Dermis microvascular lymphatic vessel endothelial cell (primary cell): ENCODE results near the gene GZF1. TPM values are rescaled to one million over a fixed set of nuclear protein-coding genes. Genes with fewer than 3 reads are reported as not detected.
A peak's percentile ranks its signal among the peaks of the same experiment; 100 is the strongest.

Source experiments
- DNase-seq, 2 donors: peaks; one replicate each; pipeline versions ENCODE4 v3.0.0 to v3.0.0-alpha.2; 2010; ENCODE audit warnings: low read depth in 2 of 2
- total RNA-seq: library from RNA; depleted of rRNA; stranded (reverse); fragments of >200 nt; gene quantifications from 2 replicates; pipeline ENCODE4 v1.2.1, GENCODE V29; 2014

GZF1 gene
- 14.6 and 22.5 TPM in 2 replicates for total RNA-seq

DNA sequence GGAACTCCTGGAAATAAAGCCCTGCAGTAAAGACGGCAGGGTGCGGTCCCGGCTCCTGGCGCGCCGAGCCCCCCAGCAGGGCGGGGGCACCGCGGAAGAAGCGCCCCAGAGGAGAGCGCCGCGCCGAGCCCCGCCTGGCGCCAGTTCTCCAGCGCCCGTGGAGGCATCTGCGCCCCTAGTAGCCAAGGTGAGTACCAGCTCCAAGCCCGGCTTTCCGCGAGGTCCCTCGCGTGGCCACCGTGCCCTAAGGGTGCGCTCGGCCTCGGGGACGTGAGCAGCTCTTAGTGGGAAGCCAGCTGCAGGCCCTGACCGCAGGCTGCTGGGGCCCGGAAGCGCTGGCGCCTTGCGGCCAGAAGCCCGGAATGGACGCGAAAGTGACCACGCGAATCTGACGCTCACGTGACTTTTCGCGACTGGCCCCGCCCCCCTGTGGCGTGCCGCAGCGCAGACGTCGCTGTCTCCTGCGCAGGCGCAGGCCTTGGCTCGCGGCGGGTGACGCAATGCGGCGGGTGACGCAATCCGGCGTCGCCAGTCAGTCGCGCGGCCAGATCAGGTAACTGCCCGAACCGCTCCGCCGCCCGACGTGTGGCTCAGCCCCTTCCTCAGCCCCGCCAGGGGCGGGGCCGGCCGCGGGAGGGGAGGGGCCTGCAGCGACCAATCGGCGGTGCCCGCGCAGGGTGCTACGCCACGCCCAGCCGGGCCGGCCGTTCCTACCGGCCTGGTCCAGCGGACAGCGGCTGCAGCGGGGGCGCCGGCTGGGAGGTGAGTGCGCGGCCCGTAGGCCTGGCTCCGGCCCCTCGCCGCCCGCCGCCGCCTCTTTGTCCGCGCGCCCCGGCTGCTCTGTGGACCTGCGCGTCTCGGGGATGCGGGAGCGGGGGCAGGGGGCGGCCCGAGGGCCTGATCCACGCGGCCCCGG is at the start of gene GZF1:
Gene GZF1, plus strand, starts transcription at position 707 of the 916 bp plus-strand sequence. CDS start 2,202 bp downstream, outside the sequence.
- peak; percentile 94 to 99 for DNase-seq

GRCh38 chr20:23313271-23313670 is 48.7 kb upstream of the GZF1 start:
- DNase-seq: no peak

- DNase-seq: no peak
These were observed 47.3 kb upstream of the GZF1 start for GRCh38 chr20:23314699-23315098.

- no peak for DNase-seq
These were observed 46.9 kb upstream of the GZF1 start for GRCh38 chr20:23315099-23315498.

DNA sequence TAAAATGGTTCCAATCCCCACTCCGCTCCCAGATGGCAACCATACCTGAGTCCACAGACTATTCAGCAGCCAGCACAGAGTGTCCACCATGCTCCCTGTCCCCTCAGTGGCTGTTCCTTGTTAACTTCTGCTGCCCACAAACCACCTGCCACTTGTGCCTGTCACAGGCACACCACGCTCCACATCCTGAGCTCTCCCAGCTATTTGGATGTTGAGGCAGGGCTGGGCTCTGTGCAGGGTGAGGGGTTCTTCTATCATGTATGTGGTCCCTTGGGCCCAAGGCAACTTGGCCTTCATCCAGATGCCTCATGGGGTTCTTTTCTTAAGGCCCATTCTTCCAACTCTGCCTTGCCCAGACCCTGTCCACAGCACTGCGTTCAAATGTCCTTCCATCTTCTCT is 45.4 kb upstream of the GZF1 start:
- no peak for DNase-seq

DNA sequence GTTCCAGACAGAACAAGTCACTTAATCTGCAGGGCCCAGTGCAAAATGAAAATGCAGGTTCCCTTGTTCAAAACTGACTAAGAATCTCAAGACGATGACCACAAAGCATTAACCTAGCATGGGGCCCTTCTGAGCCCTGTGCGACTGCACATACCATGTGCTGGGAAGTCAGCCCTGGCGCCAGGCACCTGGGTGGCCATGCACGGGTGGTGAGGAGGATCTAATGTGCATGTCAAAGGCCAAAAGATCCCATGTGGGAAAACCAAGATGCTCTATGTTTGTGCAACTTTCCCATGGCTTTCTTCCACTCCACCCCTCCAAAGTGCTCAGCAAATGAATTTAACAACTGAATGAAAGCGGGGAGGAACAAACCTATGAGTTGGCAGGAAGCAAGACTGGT is 44.9 kb upstream of the GZF1 start:
- peak in 1 of 2 donors; percentile 32 for DNase-seq

- no peak for DNase-seq
These were observed 43.6 kb upstream of the GZF1 start for GRCh38 chr20:23318347-23318746.

DNA sequence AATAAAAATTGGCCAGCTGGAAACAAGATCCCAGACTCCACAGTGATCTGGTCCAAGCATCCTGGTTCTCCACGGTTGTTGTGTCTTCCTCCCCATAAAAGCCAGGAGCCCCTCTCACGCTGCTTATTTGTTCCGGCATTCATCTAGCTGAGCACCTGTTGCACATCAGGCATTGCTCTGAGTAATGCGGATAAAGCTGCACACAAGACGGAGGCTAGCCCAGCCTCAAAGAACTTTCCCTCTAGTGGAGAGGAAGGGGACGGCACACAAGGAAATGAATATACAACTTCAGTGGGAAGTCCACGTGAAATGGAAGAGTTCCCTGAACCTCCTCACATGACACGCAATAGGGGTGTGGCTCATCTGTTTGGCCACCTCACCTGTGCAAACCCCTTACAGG is 41.7 kb upstream of the GZF1 start:
- DNase-seq: peak in 1 of 2 donors; percentile 31

DNA sequence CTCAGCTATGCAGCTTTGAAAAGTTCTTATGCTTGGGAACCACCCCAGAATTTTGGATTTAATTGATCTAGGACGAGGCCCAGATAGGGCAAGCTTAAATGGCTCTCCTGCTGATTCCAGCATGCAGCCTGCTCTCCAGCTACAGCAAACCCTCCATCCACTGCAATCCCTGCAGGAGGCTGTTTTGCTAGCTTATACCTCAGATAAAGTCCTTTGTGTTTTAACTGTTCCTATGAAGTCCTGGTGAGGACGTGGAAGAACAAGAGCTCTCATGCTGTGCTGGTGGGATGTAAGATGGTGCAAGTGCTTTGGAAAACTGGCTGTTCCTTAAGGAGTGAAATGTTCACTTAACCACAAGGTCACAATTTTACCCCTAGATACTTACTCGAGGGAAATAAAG is 36.9 kb upstream of the GZF1 start:
- no peak for DNase-seq

- no peak for DNase-seq
These were observed 35.2 kb upstream of the GZF1 start for GRCh38 chr20:23326774-23327173.

GRCh38 chr20:23327617-23328333 is 34.2 kb upstream of the GZF1 start:
- DNase-seq: no peak

DNA sequence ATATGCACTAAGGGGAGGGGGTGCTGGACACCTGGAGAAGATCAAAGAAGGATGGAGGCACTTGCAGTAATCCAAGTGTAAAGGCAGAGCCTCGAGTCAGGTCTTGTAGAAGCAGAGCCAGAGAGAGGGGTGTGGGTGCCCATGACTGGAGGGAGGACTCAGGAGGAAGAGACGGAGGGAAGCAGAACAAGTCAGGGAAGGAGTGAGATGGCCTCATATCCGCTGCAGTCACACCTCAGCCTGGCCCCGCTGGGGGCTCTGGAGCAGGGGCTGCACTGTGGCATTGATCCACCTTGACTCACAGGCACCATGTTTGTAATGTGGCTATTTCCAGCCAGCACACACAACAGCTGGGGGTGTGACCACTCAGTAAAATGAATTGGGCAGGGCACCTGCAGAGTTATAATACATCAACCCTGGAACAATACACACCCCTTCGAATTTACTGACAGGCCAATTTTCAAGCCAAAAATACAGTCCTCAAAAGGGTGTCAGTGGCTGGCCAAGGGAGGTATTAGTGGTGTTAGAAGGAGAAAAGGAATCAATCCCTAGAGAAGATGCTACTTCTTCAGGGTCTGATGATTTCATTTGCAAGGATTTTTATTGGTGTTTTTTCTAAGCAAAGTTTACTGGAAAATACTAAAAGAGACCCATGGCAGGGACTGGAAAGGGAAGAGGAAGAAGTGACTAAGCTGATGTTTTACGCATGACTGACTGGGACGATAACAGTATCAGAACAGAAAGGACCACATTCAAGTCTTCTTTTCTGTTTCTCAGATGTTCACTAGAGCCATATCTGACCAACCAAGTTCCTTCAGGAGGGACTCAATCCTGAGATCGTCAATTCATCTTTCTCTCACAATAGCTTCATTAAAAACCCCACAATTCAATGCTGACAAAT is 30.3 kb upstream of the GZF1 start:
- peak; percentile 44 to 71 for DNase-seq

DNA sequence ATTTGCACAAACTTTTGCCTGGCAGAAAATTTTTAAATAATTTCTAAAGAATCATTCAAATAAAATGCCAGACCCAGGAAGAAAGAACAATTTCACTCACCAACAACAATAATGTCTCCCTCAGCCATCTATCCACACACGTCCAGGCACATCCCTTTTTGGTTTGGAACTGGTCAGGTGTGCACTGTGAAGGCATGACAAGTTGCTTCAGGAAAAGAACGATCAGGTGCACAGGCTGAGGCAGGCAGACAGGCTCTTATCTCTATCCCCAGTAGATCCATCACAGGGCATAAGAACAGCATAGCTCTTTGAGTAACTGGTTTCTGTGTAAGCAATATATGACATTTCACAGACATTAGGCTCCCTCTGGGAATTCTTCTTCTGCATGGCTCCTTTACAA is 29.5 kb upstream of the GZF1 start:
- no peak for DNase-seq

- no peak for DNase-seq
These were observed 27.9 kb upstream of the GZF1 start for GRCh38 chr20:23334111-23334510.

- no peak for DNase-seq
These were observed 26.5 kb upstream of the GZF1 start for GRCh38 chr20:23335521-23335920.

GRCh38 chr20:23336476-23336875 is 25.5 kb upstream of the GZF1 start:
- no peak for DNase-seq

- DNase-seq: no peak
These were observed 24.7 kb upstream of the GZF1 start for GRCh38 chr20:23337312-23337711.

- no peak for DNase-seq
These were observed 22.0 kb upstream of the GZF1 start for GRCh38 chr20:23339986-23340385.

- DNase-seq: peak; percentile 79 to 85
These were observed 21.5 kb upstream of the GZF1 start for GRCh38 chr20:23340524-23340923.

- no peak for DNase-seq
These were observed 20.9 kb upstream of the GZF1 start for GRCh38 chr20:23341073-23341472.

DNA sequence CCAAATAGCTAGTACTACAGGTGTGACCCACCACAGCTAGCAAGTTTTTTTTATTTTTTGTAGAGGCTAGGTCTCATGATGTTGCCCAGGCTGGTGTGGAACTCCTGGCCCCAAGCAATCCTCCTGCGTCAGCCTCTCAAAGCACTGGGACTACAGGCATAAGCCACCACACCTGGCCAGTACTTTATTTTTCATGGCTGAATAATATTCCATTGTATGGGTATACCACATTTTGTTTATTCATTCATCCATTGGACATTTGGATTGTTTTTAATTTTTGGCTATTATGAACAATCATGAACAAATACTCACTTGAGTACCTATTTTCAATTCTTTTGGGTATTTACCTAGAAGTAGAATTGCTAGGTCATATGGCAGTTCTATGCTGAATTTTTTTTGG is 18.4 kb upstream of the GZF1 start:
- no peak for DNase-seq

- no peak for DNase-seq
These were observed 17.6 kb upstream of the GZF1 start for GRCh38 chr20:23344336-23344735.
